Activated T-cell treated with anti-CD3 and anti-CD28 coated beads, Interleukin-2, amount 50 U/mL, for 72 hours (primary cell): Measurements from ENCODE around the gene APLF. TPM values are rescaled to one million over a fixed set of nuclear protein-coding genes. Genes with fewer than 3 reads are reported as not detected.
"Not testable (repeated sequence)": the region's sequence is repeated elsewhere in the genome, so short reads cannot be mapped to it uniquely, and the experiment has no call there.

Experiments
- ATAC-seq, 2 donors: fragments of 150-1000 bp; cut with Tn5 transposase; replicated peaks in 1 of 2; 2 replicates each; pipeline ENCODE4 v1.10.0; 2021; ENCODE audit warnings: moderate library complexity in 2 of 2, mild to moderate bottlenecking in 1 of 2
- DNase-seq, 2 donors: peaks; one replicate each; pipeline ENCODE4 v3.0.0; 2021 to 2022; ENCODE audit warnings: mixed read lengths in 1 of 2
- H3K27ac Mint-ChIP-seq: one replicate; pipeline ENCODE4 v1.8.0; 2022; ENCODE audit warnings: mild to moderate bottlenecking, moderate library complexity, mixed read lengths
- H3K27me3 Mint-ChIP-seq: one replicate; pipeline ENCODE4 v1.8.0; 2022; ENCODE audit warnings: low read depth, mixed read lengths
- H3K36me3 Mint-ChIP-seq, 2 donors: one replicate each; pipeline ENCODE4 v1.8.0; 2022; ENCODE audit warnings: mixed read lengths in 2 of 2, mild to moderate bottlenecking in 1 of 2; ENCODE audit not compliant: insufficient read depth in 2 of 2
- H3K4me1 Mint-ChIP-seq: one replicate; pipeline ENCODE4 v1.8.0; 2022; ENCODE audit warnings: low read depth, mixed read lengths
- H3K4me3 Mint-ChIP-seq, 2 donors: one replicate each; pipeline ENCODE4 v1.8.0; 2022; ENCODE audit warnings: mild to moderate bottlenecking in 2 of 2, mixed read lengths in 2 of 2, moderate library complexity in 2 of 2
- H3K9me3 Mint-ChIP-seq, 2 donors: one replicate each; pipeline ENCODE4 v1.8.0; 2022; ENCODE audit warnings: mixed read lengths in 2 of 2
- total RNA-seq, 2 donors: library from RNA; stranded (reverse); gene quantifications; one replicate each; pipeline ENCODE4 v1.2.3, GENCODE V29; 2022

The APLF gene
- total RNA-seq, 2 donors from 2014 or later, result 5.5 to 5.7 TPM

DNA sequence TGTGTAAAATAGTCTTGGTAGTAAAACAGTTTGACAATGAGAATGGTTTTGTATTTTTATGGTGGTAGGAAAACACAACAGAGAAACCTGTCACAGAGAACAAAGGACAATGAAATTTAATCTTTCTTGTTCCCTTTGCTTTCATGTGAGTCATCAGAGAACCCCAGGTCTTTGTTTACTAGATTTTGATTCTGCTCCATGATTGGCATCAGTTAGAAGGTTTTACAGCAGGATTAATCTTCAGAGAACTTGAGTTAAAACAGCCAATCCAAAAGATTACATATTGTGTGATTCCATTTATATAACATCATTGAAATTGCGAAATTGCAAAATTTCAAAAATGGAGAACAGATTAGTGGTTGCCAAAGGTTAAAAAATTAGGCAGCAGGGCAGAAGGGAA is 2.5 kb downstream of the APLF start:
- H3K27ac Mint-ChIP-seq, result no peak overlapping the region
- peak overlapping the region in 1 of 2 donors; percentile 13 for H3K4me3 Mint-ChIP-seq
- no peaks in the 10 kb centered on the region for H3K9me3 Mint-ChIP-seq
- peaks cover 2 to 4% of the 10 kb centered on the region in 2 donors for H3K36me3 Mint-ChIP-seq
- H3K27me3 Mint-ChIP-seq, result no peaks in the 10 kb centered on the region
- DNase-seq (no peak), ATAC-seq (no peak)
- H3K4me1 Mint-ChIP-seq, result peaks cover 52% of the 10 kb centered on the region

GRCh38 chr2:68471385-68471784 is 4.0 kb downstream of the APLF start:
- ATAC-seq (no peak), DNase-seq (no peak)
- H3K4me1 Mint-ChIP-seq, result peaks cover 38% of the 10 kb centered on the region
- no peaks in the 10 kb centered on the region for H3K9me3 Mint-ChIP-seq
- no peak overlapping the region for H3K4me3 Mint-ChIP-seq
- no peak overlapping the region for H3K27ac Mint-ChIP-seq
- peaks cover 1 to 3% of the 10 kb centered on the region in 2 donors for H3K36me3 Mint-ChIP-seq
- no peaks in the 10 kb centered on the region for H3K27me3 Mint-ChIP-seq

DNA sequence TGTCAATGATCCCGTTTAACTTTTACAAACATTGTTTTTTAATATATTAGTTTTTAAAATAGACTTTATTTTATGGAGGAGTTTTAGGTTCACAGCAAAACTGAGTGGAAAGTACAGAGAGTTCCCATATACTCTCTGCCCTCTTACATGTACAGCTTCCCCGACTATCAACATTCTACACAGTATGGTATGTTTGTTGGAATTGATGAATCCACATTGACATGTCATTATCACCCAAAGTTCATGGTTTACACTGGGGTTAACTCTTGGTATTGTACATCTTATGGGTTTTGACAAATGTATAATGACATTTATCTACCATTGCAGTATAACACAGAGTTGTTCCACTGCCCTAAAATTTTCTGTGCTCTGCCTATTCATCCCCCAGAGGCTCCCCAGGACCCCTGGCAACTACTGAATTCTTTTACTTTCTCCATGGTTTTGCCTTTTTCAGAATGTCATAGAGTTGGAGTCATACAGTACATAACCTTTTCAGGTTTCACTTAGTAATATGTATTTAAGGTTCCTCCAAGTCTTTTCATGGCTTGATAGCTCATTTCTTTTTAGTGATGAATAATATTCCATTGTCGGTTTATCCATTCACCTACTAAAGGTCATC is 5.5 kb downstream of the APLF start:
- ATAC-seq (peak; percentile 29 to 43), DNase-seq (no peak)
- H3K9me3 Mint-ChIP-seq, result no peaks in the 10 kb centered on the region
- H3K27me3 Mint-ChIP-seq, result no peaks in the 10 kb centered on the region
- peaks cover 37% of the 10 kb centered on the region for H3K4me1 Mint-ChIP-seq
- H3K4me3 Mint-ChIP-seq, result no peak overlapping the region
- no peaks in the 10 kb centered on the region for H3K36me3 Mint-ChIP-seq
- no peak overlapping the region for H3K27ac Mint-ChIP-seq

GRCh38 chr2:68475110-68475509 is 7.7 kb downstream of the APLF start:
- Mint-ChIP-seq H3K27me3 (no peaks in the 10 kb centered on the region), H3K27ac (no peak overlapping the region), H3K4me1 (peaks cover 18% of the 10 kb centered on the region), H3K9me3 (no peaks in the 10 kb centered on the region), H3K36me3 (no peaks in the 10 kb centered on the region), H3K4me3 (no peak overlapping the region)
- ATAC-seq, result no peak
- DNase-seq, result no peak

DNA sequence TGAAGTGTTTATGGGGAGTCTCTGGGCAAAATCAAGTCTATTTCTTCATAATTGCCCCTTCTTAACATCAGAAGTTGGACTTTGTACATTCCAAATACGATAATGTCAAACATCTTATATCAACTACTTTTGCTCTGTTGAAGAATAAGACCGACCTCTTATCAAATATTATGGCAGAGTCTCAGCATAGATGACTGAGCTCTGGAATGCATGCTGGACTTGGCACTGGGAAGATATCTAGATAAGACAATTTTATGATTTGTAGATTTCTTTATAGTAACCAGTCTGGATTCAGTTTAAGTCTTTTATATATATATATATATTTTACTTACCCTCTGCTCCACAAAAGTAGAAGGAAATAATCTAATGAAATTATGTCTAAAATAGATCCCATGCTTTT is 8.2 kb downstream of the APLF start:
- H3K4me3 Mint-ChIP-seq, result no peak overlapping the region
- no peaks in the 10 kb centered on the region for H3K36me3 Mint-ChIP-seq
- no peaks in the 10 kb centered on the region for H3K9me3 Mint-ChIP-seq
- H3K27ac Mint-ChIP-seq, result no peak overlapping the region
- no peak for ATAC-seq
- H3K4me1 Mint-ChIP-seq, result peaks cover 16% of the 10 kb centered on the region
- H3K27me3 Mint-ChIP-seq, result no peaks in the 10 kb centered on the region
- DNase-seq, result no peak

GRCh38 chr2:68476454-68476853 is 9.1 kb downstream of the APLF start:
- Mint-ChIP-seq H3K9me3 (no peaks in the 10 kb centered on the region), H3K27me3 (no peaks in the 10 kb centered on the region), H3K4me1 (peaks cover 16% of the 10 kb centered on the region), H3K4me3 (no peak overlapping the region), H3K27ac (no peak overlapping the region), H3K36me3 (no peaks in the 10 kb centered on the region)
- no peak for DNase-seq
- ATAC-seq, result no peak

DNA sequence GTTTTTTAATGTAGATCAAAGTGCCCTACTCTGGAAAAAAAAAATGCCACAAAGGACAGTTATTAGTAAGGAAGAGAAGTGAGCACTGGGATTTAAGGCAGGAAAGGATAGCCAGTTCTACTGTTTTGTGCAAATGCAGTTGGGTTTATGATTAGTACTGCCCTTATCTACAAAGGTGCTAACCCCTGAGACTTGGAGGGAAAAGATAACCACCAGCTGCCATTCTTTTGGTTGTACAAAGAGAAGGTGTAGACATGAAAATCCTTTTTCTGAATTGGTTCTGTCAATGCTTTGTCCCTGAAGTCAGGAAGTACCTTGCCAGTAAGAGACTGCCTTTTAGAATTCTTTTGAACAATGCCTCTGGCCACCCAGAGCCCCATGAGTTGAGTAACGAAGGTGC is 11.3 kb downstream of the APLF start:
- no peak for DNase-seq
- no peaks in the 10 kb centered on the region for H3K4me1 Mint-ChIP-seq
- no peaks in the 10 kb centered on the region for H3K36me3 Mint-ChIP-seq
- H3K27me3 Mint-ChIP-seq, result no peaks in the 10 kb centered on the region
- no peaks in the 10 kb centered on the region for H3K9me3 Mint-ChIP-seq
- no peak for ATAC-seq
- H3K4me3 Mint-ChIP-seq, result no peak overlapping the region
- no peak overlapping the region for H3K27ac Mint-ChIP-seq

- no peaks in the 10 kb centered on the region for H3K27me3 Mint-ChIP-seq
- no peak for DNase-seq
These were observed 15.0 kb downstream of the APLF start for GRCh38 chr2:68482296-68482820.

GRCh38 chr2:68483011-68483410 is 15.6 kb downstream of the APLF start:
- no peaks in the 10 kb centered on the region for H3K9me3 Mint-ChIP-seq
- ATAC-seq, result no peak
- no peak overlapping the region for H3K4me3 Mint-ChIP-seq
- H3K36me3 Mint-ChIP-seq, result no peaks in the 10 kb centered on the region
- no peaks in the 10 kb centered on the region for H3K27me3 Mint-ChIP-seq
- H3K4me1 Mint-ChIP-seq, result peaks cover 4% of the 10 kb centered on the region
- DNase-seq, result no peak
- H3K27ac Mint-ChIP-seq, result no peak overlapping the region

More at GRCh38 chr2:68482296-68482820, 15.0 kb downstream of the APLF start:
- ATAC-seq, result no peak
- H3K9me3 Mint-ChIP-seq, result no peaks in the 10 kb centered on the region
- H3K36me3 Mint-ChIP-seq, result no peaks in the 10 kb centered on the region
- no peaks in the 10 kb centered on the region for H3K4me1 Mint-ChIP-seq
- no peak overlapping the region for H3K27ac Mint-ChIP-seq
- H3K4me3 Mint-ChIP-seq, result no peak overlapping the region

DNA sequence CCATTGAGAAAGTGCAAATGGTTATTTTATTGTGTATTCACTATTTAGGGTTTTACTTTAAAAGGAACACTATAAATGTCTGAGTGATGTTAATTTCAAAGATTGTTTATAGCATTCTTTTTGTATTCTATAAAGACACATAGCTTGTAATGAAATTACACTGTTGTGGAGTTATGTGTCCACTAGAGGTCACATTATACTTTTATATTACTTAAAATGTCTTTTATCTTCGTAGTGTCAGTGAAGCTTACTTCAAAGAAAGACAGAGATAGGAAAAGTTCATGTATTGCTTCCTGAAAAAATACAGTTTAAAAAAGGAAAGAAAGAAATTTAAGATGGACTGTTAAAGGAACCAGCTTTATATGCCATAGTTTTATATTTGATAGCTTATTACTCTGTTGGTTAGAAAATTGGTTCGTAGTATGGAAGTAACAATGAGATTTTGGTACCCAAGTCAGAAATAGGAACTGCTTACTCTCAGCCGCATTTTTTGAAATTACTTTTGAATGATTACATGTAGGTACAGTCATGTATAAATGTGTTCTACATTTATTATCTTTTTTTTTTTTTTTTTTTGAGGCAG is 20.5 kb downstream of the APLF start:
- no peak for DNase-seq
- ATAC-seq, result no peak
- Mint-ChIP-seq H3K27me3 (no peaks in the 10 kb centered on the region), H3K9me3 (no peaks in the 10 kb centered on the region), H3K36me3 (no peaks in the 10 kb centered on the region), H3K4me1 (peaks cover 5% of the 10 kb centered on the region), H3K4me3 (no peak overlapping the region), H3K27ac (no peak overlapping the region)

DNA sequence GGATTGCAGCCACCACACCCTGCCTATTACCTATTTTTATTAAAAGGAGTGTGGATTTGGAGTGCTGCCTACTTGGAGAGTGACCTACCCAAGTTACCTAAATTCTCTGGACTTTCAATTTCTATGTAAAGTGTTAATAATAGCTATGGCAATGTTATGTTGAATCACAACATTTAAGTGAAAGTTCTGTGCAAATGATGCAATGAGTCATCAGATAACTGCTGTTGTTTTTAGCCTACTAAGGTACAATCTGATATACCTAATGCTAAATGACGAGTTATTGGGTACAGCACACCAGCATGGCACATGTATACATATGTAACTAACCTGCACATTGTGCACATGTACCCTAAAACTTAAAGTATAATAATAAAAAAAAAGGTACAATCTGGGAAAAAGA is 21.2 kb downstream of the APLF start:
- not testable (repeated sequence) for ATAC-seq, H3K4me3 Mint-ChIP-seq, H3K27ac Mint-ChIP-seq, H3K27me3 Mint-ChIP-seq, H3K9me3 Mint-ChIP-seq, H3K36me3 Mint-ChIP-seq, H3K4me1 Mint-ChIP-seq, DNase-seq

- H3K4me1 Mint-ChIP-seq, result peaks cover 5% of the 10 kb centered on the region
- no peak overlapping the region for H3K27ac Mint-ChIP-seq
- no peak for ATAC-seq
- no peak overlapping the region for H3K4me3 Mint-ChIP-seq
- no peaks in the 10 kb centered on the region for H3K27me3 Mint-ChIP-seq
- peaks cover 0 to 1% of the 10 kb centered on the region in 2 donors for H3K9me3 Mint-ChIP-seq
- H3K36me3 Mint-ChIP-seq, result peaks cover 0 to 5% of the 10 kb centered on the region in 2 donors
- no peak for DNase-seq
These were observed 21.9 kb downstream of the APLF start for GRCh38 chr2:68489282-68489681.

GRCh38 chr2:68491582-68491981 is 24.2 kb downstream of the APLF start:
- no peak for DNase-seq
- Mint-ChIP-seq H3K9me3 (peaks cover 2 to 4% of the 10 kb centered on the region in 2 donors), H3K27ac (no peak overlapping the region), H3K4me3 (no peak overlapping the region), H3K36me3 (peaks cover 10 to 11% of the 10 kb centered on the region in 2 donors), H3K27me3 (no peaks in the 10 kb centered on the region), H3K4me1 (peaks cover 5% of the 10 kb centered on the region)
- ATAC-seq, result no peak

DNA sequence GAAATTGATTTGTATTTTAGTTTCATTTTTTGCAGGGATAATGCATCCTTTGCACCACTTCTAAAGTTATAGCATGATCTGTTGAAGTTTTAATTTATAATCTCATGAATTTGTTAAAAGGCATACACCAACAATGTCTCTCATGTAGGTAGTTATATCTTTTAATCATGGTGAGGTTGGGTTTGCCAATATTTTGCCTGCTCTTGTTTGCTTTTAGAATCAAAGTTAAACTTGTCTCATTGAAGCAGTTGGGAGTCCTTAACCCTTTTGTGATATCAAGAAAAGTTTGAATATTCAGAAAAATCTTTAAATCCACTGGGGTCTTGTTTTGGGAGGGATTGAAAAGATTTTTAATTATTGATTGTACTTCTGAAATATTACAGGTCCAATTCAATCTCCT is 31.7 kb downstream of the APLF start:
- no peak overlapping the region for H3K27ac Mint-ChIP-seq
- no peaks in the 10 kb centered on the region for H3K4me1 Mint-ChIP-seq
- H3K4me3 Mint-ChIP-seq, result no peak overlapping the region
- no peaks in the 10 kb centered on the region for H3K27me3 Mint-ChIP-seq
- H3K9me3 Mint-ChIP-seq, result peaks cover 9 to 10% of the 10 kb centered on the region in 2 donors
- ATAC-seq (no peak), DNase-seq (no peak)
- H3K36me3 Mint-ChIP-seq, result peaks cover 9 to 16% of the 10 kb centered on the region in 2 donors
